ENCODE results near the gene ISM2. TPM values are rescaled to one million over a fixed set of nuclear protein-coding genes. Genes with fewer than 3 reads are reported as not detected.

ISM2 gene
- total and polyA plus RNA-seq, 9 of the 15 experiments (the other 6 are each of a cell fraction or from before 2014, with no cell fraction given), result 0.08 to 0.11 TPM; not detected in 7

- no peak for TF ChIP-seq ZFP91 (CRISPR knock-in tag; IDR thresholded peaks at IDR 0.05)
- no peak; the same call in 1 of the 2 replicates for TF ChIP-seq ZNF431 (CRISPR knock-in tag; IDR thresholded peaks at IDR 0.05)
- no peak for TF ChIP-seq ZNF282 (CRISPR knock-in tag; IDR thresholded peaks at IDR 0.05)
- TF ChIP-seq BMI1 (IDR thresholded peaks at IDR 0.05; ENCODE audit: low read length), result no peak
- TF ChIP-seq SRSF9 (IDR thresholded peaks at IDR 0.05; ENCODE audit: borderline replicate concordance, low read depth, low read length), result no peak
These were observed 40.9 kb downstream of the ISM2 start, which contains the start of the genes AHSA1 and VIPAS39 (continued) for GRCh38 chr14:77457522-77458248.

- peak; percentile 19 for FAIRE-seq
- 0% methylated on average over 16 of the region's 18 CpGs for WGBS (ENCODE audit: insufficient coverage, low coverage, missing lambda C conversion rate)
- peak overlapping the region; percentile 97 for H3K4me2 ChIP-seq (ENCODE audit: insufficient read depth, low read length)
- peaks cover 12% of the 10 kb centered on the region; the same call in 1 of the 2 replicates for H4K20me1 ChIP-seq (replicated peaks; ENCODE audit: control insufficient read depth, insufficient read depth, low read length)
- H3K4me3 ChIP-seq, result peak overlapping the region; percentile 96
- peaks cover 7 to 11% of the 10 kb centered on the region in 2 experiments; a peak in 3 of 5 replicates for H3K4me1 ChIP-seq (replicated peaks in 1 of 2; ENCODE audit: control insufficient read depth in 2 of 2, insufficient read depth in 2 of 2, low read length in 2 of 2)
- ChIA-PET CTCF (ENCODE audit: low intra/inter-chr PET ratio) (no interaction called here), POLR2A (interaction anchor here (0.6 to 2.0 kb wide), 7 partner anchors 8 to 154 kb away, joined by 3 to 7 read pairs (median 3); no protein-coding TSS in a partner anchor)
- H3K79me2 ChIP-seq (ENCODE audit: control insufficient read depth, insufficient read depth, low read length), result peaks cover 48% of the 10 kb centered on the region
- peak overlapping the region; percentile 100 for H2AFZ ChIP-seq (ENCODE audit: low read depth, low read length)
- in situ Hi-C loops (cut with MboI), result no loop called here
- DNase-seq (ENCODE audit: extremely low read depth in 1 of 4, low spot score in 3 of 4), result no peak
- no peaks in the 10 kb centered on the region for H3K27me3 ChIP-seq (ENCODE audit: control insufficient read depth in 2 of 2, insufficient read depth in 2 of 2, low read length in 2 of 2)
- H3K9me3 ChIP-seq (replicated peaks; ENCODE audit: control insufficient read depth, insufficient read depth, low read depth, low read length), result no peaks in the 10 kb centered on the region
- H3K9ac ChIP-seq (ENCODE audit: insufficient read depth in 1 of 2, low read depth in 2 of 2, low read length in 2 of 2), result peak overlapping the region; percentile 90 to 98
- peaks cover 5% of the 10 kb centered on the region for H3K9me1 ChIP-seq (ENCODE audit: control insufficient read depth, insufficient read depth, low read length)
- peak overlapping the region; percentile 99 for H3K27ac ChIP-seq (ENCODE audit: extremely low read depth, low read depth, low read length)
- intact Hi-C loops (cut with micrococcal nuclease), result loop anchor here (2.0 to 5.0 kb wide), 5 partner anchors 50 to 190 kb away; partner anchors contain the start of genes SAMD15, SPTLC2 and TMED8
- ATAC-seq, result no peak; the same call in 2 of the 3 replicates
- peaks cover 30% of the 10 kb centered on the region for H3K36me3 ChIP-seq (ENCODE audit: control insufficient read depth, insufficient read depth, low read length)
- BruUV-seq (replicated peaks), result TSS peak; percentile 69
- TF ChIP-seq SUPT5H (IDR thresholded peaks at IDR 0.05) (peak; percentile 45), ZNF449 (CRISPR knock-in tag; IDR thresholded peaks at IDR 0.05) (no peak), PHF20 (IDR thresholded peaks at IDR 0.05; ENCODE audit: partially characterized antibody) (peak; percentile 10), STAT5B (CRISPR knock-in tag; IDR thresholded peaks at IDR 0.05) (no peak), GTF2B (IDR thresholded peaks at IDR 0.05; ENCODE audit: extremely low read depth, insufficient read length) (no peak), POLR2B (IDR thresholded peaks at IDR 0.05; ENCODE audit: low read depth, partially characterized antibody) (peak; percentile 55), NKRF (IDR thresholded peaks at IDR 0.05; ENCODE audit: borderline replicate concordance) (peak; percentile 12; the same call in 1 of the 2 replicates)
These were observed 41.5 kb downstream of the ISM2 start for GRCh38 chr14:77457115-77457521.
